Activated CD4-positive, alpha-beta T cell treated with anti-CD3 and anti-CD28 coated beads for 1 hour (primary cell): ENCODE data around the gene SLC37A1.
A peak's percentile ranks its signal among the peaks of the same experiment; 100 is the strongest.

Source experiments
- DNase-seq: peaks from one replicate; pipeline ENCODE4 v3.0.0-alpha.2; 2020

Gene SLC37A1

DNA sequence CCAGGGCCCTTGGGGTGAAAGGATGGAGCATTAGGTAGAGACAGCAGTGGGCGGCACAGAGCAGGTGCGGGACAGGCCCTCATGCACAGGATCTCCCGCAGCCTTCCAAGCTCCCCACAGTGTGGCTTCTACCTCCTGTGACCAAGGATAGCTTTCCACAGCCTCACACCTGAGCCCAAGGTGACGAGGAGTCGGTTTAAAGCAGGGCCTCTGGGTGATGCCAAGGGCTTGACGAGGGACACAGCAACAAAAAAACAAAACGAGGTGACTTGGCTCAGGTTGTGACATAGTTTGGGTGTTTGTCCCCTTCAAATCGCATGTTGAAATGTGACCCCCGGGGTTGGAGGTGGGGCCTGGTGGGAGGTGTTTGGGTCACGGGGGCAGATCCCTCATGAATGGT is 32.9 kb upstream of the SLC37A1 start:
- DNase-seq = no peak

DNA sequence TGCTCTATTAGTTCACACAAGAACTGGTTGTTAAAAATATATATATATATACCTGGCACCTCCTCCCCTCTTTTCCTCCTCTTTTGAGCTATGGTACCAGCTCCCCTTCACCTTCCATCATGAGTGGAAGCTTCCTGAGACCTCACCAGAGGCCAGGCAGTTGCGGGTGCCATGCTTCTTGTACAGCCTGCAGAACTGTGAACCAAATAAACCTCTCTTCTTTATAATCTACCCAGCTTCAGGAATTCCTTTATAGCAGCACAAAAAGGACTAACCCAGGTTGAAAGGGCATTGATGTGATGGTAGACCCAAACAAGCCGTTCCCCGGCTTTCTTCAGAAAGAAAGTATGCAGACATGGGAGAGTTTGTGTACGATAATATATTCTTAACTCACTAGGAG is 32.5 kb upstream of the SLC37A1 start:
- DNase-seq = no peak

- no peak for DNase-seq
Observed at GRCh38 chr21:42484966-42485365, 28.7 kb upstream of the SLC37A1 start.

- no peak for DNase-seq
Observed at GRCh38 chr21:42486072-42486471, 27.6 kb upstream of the SLC37A1 start.

DNA sequence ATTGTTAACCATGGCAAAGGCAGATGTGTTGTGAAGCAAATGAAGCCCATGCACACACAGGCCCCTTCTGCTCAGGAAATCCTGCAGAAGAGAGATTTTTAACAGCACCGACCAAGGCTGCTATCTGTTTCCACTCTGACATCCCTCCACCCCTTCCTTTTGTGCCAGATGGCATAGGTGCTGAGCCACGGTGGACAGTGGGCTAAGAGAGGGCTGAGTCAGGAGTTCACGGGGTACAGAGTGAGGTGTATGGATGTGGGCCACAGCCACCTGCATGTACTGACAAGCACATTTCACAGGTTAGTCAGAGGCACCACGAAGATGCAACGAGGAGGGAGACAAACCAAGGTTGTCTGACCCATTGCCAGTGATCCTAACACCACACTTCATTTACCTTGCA is 27.1 kb upstream of the SLC37A1 start:
- DNase-seq = no peak

DNA sequence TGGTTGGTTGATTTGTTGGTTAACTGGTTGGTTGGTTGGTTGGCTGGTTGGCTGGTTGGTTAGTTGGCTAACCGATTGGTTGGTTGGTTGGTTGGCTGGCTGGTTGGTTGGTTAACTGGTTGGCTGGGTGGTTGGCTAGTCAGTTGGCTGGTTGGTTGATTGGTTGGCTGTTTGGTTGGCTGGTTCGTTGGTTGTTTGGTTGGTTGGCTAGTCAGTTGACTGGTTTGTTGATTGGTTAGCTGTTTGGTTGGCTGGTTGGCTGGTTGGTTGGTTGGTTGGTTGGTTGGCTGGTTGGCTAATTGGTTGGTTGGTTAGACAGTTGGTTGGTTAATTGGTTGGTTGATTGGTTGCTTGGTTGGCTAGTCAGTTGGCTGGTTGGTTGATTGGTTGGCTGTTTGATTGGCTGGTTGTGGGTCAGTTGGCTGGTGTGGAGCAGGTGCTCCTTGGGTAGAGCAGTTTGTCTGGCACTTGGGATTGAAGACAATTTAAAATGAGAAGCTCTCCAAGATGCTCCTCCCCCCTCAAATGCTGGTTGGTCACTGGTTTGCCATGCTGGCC is 24.6 kb upstream of the SLC37A1 start:
- no peak for DNase-seq

- no peak for DNase-seq
Observed at GRCh38 chr21:42489991-42490390, 23.7 kb upstream of the SLC37A1 start.

GRCh38 chr21:42490720-42491119 is 22.9 kb upstream of the SLC37A1 start:
- DNase-seq = no peak

GRCh38 chr21:42491328-42491727 is 22.3 kb upstream of the SLC37A1 start:
- no peak for DNase-seq

GRCh38 chr21:42492201-42492600 is 21.5 kb upstream of the SLC37A1 start:
- no peak for DNase-seq

GRCh38 chr21:42493109-42494060 is 20.3 kb upstream of the SLC37A1 start:
- no peak for DNase-seq

DNA sequence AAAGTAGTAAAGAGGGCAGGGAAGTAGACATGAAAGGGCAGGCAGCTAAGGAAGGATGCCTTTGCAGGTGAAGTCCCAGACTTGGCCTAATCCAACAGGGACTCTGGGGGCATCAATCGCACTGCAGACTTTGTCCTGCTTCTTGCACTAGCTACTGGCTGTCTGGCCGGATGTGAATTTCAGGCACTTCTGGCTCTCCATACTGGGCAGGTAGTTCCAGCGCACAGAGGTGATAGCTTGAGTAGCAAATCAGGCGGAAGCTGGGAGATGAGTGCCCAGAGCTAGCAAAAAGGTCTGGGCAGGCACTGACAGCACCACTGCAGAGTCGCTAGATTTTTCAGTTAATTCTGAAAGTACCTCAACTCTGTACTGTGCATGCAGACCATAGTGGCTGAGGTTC is 18.6 kb upstream of the SLC37A1 start:
- DNase-seq = no peak

- no peak for DNase-seq
Observed at GRCh38 chr21:42495765-42496119, 17.9 kb upstream of the SLC37A1 start.

GRCh38 chr21:42496120-42496838 is 17.4 kb upstream of the SLC37A1 start, which contains the start of gene RSPH1:
Gene RSPH1, minus strand, starts transcription at chr21:42496224. Its CDS starts 38 bp downstream, at chr21:42496186.
- peak; percentile 98 for DNase-seq

GRCh38 chr21:42496839-42497202 is 16.8 kb upstream of the SLC37A1 start:
- DNase-seq = no peak

DNA sequence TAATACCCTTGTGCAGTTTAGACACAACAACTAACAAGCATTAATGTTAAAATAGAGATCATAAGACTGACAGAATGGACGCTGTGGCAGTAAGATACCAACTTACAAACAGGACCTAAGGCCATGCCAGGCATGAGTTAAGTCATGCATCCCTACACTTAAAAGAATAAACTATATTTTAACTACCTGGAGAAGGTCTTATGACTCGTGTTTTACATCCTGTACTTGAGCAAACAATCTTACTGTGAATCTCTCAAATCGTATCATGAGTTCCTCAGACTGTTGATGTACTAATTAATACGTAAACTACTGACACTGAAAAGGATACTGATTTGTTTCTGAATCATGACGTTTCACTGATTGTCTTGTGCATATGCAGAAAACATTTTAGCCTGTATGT is 15.6 kb upstream of the SLC37A1 start:
- DNase-seq = no peak

- DNase-seq = no peak
Observed at GRCh38 chr21:42499444-42500112, 14.1 kb upstream of the SLC37A1 start.

DNA sequence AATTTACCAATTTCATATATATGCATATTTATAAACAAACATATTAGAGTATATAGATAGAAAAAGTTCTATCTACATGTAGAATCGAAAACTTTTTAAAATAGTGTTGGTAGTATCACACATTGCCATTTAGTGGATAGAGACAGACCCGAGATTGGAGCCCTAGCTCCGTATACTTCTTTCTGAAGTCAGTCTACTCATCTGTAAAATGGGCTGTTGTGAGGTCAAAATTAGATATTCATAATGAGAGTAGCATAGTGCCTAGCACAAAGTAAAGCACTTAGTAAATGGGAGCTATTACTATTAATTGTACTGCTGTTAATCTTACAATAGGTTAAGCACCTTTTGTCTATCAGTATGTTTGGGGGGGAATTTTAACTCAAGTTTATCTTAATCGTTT is 13.4 kb upstream of the SLC37A1 start:
- no peak for DNase-seq

- DNase-seq = no peak
Observed at GRCh38 chr21:42500736-42501135, 12.9 kb upstream of the SLC37A1 start.

GRCh38 chr21:42503711-42504110 is 9.9 kb upstream of the SLC37A1 start:
- DNase-seq = no peak

- DNase-seq = no peak
Observed at GRCh38 chr21:42505090-42505726, 8.4 kb upstream of the SLC37A1 start.

DNA sequence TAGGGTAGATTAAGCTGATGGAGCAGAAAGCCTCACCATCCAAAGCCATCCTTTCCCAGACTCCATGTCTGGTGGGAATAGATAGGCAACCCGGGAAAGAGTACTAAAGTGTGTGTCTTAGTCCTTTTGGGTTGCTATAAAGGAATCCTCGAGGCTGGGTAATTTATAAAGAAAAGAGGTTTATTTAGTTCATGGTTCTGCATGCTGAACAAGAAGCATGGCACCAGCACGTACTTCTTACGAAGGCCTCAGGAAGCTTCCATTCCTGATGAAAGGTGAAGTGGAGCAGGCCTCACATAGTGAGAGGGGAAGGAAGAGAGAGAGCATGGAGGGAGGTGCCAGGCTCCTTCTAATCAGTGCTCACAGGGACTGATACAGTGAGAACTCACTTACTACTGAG is 6.2 kb upstream of the SLC37A1 start:
- no peak for DNase-seq

- DNase-seq = no peak
Observed at GRCh38 chr21:42508371-42508770, 5.3 kb upstream of the SLC37A1 start.
